ENCODE measurements around the gene RPH3AL. TPM values are rescaled to one million over a fixed set of nuclear protein-coding genes. Genes with fewer than 3 reads are reported as not detected.
"Not testable (repeated sequence)": the region's sequence is repeated elsewhere in the genome, so short reads cannot be mapped to it uniquely, and the experiment has no call there.

RPH3AL gene
- polyA plus RNA-seq, 1 donor from 2014 or later: 0.87 TPM

GRCh38 chr17:273981-274832 is 78.4 kb downstream of the RPH3AL start:
- Histone ChIP-seq H3K27ac (ENCODE audit: low read length) (no peak overlapping the region), H4K20me1 (ENCODE audit: insufficient read depth) (no peaks in the 10 kb centered on the region), H3K9ac (ENCODE audit: low read length) (no peak overlapping the region), H3K9me3 (ENCODE audit: low read length) (no peaks in the 10 kb centered on the region), H3K79me2 (replicated peaks; ENCODE audit: insufficient read depth, low read length) (no peaks in the 10 kb centered on the region), H3K9me2 (ENCODE audit: insufficient read depth, low read length) (no peaks in the 10 kb centered on the region), H3K4me3 (ENCODE audit: low read length) (no peak overlapping the region), H3K36me3 (ENCODE audit: insufficient read depth, low read length) (no peaks in the 10 kb centered on the region), H2AFZ (ENCODE audit: low read depth, low read length) (no peak overlapping the region), H3F3A (ENCODE audit: insufficient read depth, low read length, poor library complexity, severe bottlenecking) (no peaks in the 10 kb centered on the region), H3K4me2 (ENCODE audit: low read length) (no peak overlapping the region), H3K27me3 (ENCODE audit: insufficient read depth, low read depth, low read length) (no peaks in the 10 kb centered on the region)
- TF ChIP-seq, protein P1, sequence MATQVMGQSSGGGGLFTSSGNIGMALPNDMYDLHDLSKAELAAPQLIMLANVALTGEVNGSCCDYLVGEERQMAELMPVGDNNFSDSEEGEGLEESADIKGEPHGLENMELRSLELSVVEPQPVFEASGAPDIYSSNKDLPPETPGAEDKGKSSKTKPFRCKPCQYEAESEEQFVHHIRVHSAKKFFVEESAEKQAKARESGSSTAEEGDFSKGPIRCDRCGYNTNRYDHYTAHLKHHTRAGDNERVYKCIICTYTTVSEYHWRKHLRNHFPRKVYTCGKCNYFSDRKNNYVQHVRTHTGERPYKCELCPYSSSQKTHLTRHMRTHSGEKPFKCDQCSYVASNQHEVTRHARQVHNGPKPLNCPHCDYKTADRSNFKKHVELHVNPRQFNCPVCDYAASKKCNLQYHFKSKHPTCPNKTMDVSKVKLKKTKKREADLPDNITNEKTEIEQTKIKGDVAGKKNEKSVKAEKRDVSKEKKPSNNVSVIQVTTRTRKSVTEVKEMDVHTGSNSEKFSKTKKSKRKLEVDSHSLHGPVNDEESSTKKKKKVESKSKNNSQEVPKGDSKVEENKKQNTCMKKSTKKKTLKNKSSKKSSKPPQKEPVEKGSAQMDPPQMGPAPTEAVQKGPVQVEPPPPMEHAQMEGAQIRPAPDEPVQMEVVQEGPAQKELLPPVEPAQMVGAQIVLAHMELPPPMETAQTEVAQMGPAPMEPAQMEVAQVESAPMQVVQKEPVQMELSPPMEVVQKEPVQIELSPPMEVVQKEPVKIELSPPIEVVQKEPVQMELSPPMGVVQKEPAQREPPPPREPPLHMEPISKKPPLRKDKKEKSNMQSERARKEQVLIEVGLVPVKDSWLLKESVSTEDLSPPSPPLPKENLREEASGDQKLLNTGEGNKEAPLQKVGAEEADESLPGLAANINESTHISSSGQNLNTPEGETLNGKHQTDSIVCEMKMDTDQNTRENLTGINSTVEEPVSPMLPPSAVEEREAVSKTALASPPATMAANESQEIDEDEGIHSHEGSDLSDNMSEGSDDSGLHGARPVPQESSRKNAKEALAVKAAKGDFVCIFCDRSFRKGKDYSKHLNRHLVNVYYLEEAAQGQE (IDR thresholded peaks at IDR 0.05; ENCODE audit: borderline replicate concordance): no peak
- TF ChIP-seq MXI1 (conservative IDR thresholded peaks at IDR 0.05; ENCODE audit: poor library complexity, severe bottlenecking) (no peak), EZH2 (IDR thresholded peaks at IDR 0.05; ENCODE audit: borderline replicate concordance, insufficient read depth, low read length, poor library complexity, severe bottlenecking) (no peak), POLR2AphosphoS5 (IDR thresholded peaks at IDR 0.05) (no peak), EP300 (conservative IDR thresholded peaks at IDR 0.05; ENCODE audit: poor library complexity, severe bottlenecking) (no peak), TAF1 (IDR thresholded peaks at IDR 0.05; ENCODE audit: low read depth) (no peak), SMC3 (conservative IDR thresholded peaks at IDR 0.05; ENCODE audit: poor library complexity) (no peak), RAD21 (conservative IDR thresholded peaks at IDR 0.05) (no peak)
- TF ChIP-seq, protein P2, sequence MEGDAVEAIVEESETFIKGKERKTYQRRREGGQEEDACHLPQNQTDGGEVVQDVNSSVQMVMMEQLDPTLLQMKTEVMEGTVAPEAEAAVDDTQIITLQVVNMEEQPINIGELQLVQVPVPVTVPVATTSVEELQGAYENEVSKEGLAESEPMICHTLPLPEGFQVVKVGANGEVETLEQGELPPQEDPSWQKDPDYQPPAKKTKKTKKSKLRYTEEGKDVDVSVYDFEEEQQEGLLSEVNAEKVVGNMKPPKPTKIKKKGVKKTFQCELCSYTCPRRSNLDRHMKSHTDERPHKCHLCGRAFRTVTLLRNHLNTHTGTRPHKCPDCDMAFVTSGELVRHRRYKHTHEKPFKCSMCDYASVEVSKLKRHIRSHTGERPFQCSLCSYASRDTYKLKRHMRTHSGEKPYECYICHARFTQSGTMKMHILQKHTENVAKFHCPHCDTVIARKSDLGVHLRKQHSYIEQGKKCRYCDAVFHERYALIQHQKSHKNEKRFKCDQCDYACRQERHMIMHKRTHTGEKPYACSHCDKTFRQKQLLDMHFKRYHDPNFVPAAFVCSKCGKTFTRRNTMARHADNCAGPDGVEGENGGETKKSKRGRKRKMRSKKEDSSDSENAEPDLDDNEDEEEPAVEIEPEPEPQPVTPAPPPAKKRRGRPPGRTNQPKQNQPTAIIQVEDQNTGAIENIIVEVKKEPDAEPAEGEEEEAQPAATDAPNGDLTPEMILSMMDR (IDR thresholded peaks at IDR 0.05; ENCODE audit: poor library complexity, severe bottlenecking): no peak

- H3K27me3 ChIP-seq (ENCODE audit: insufficient read depth, low read depth, low read length); H3K9ac ChIP-seq (ENCODE audit: low read length); H3K79me2 ChIP-seq (replicated peaks; ENCODE audit: insufficient read depth, low read length); H3K9me2 ChIP-seq (ENCODE audit: insufficient read depth, low read length); H3K4me3 ChIP-seq (ENCODE audit: low read length); H3K4me2 ChIP-seq (ENCODE audit: low read length); H3K9me3 ChIP-seq (ENCODE audit: low read length); H3F3A ChIP-seq (ENCODE audit: insufficient read depth, low read length, poor library complexity, severe bottlenecking); H2AFZ ChIP-seq (ENCODE audit: low read depth, low read length); H3K36me3 ChIP-seq (ENCODE audit: insufficient read depth, low read length); H4K20me1 ChIP-seq (ENCODE audit: insufficient read depth); H3K27ac ChIP-seq (ENCODE audit: low read length): not testable (repeated sequence)
These were observed 79.8 kb downstream of the RPH3AL start for GRCh38 chr17:272856-273255.

- H3K9me3 ChIP-seq (ENCODE audit: low read length); H3K4me3 ChIP-seq (ENCODE audit: low read length); H3K79me2 ChIP-seq (replicated peaks; ENCODE audit: insufficient read depth, low read length); H3K9ac ChIP-seq (ENCODE audit: low read length); H2AFZ ChIP-seq (ENCODE audit: low read depth, low read length); H4K20me1 ChIP-seq (ENCODE audit: insufficient read depth); H3K9me2 ChIP-seq (ENCODE audit: insufficient read depth, low read length); H3K36me3 ChIP-seq (ENCODE audit: insufficient read depth, low read length); H3K27ac ChIP-seq (ENCODE audit: low read length); H3K4me2 ChIP-seq (ENCODE audit: low read length); H3F3A ChIP-seq (ENCODE audit: insufficient read depth, low read length, poor library complexity, severe bottlenecking); H3K27me3 ChIP-seq (ENCODE audit: insufficient read depth, low read depth, low read length): not testable (repeated sequence)
These were observed 80.5 kb downstream of the RPH3AL start for GRCh38 chr17:271928-272623.

Data from neural cell (in vitro differentiated cells).